ENCODE results near the gene CHAC1.

The CHAC1 gene

GRCh38 chr15:40978141-40978540 lies 24.9 kb downstream of the CHAC1 start:
- no peaks in the 10 kb centered on the region for H3K27me3 ChIP-seq (ENCODE audit: insufficient read depth, low read length, poor library complexity, severe bottlenecking)
- no peak overlapping the region for H3K4me2 ChIP-seq (ENCODE audit: low read depth, low read length, poor library complexity, severe bottlenecking)
- H4K20me1 ChIP-seq (ENCODE audit: insufficient read depth, low read length, poor library complexity, severe bottlenecking): no peaks in the 10 kb centered on the region
- no peaks in the 10 kb centered on the region for H3F3A ChIP-seq (ENCODE audit: low read depth)
- peaks cover 68% of the 10 kb centered on the region for H3K36me3 ChIP-seq (ENCODE audit: insufficient read depth, low read length)
- no peak overlapping the region for H3K9ac ChIP-seq (ENCODE audit: low read depth, low read length, poor library complexity, severe bottlenecking)
- H3K4me1 ChIP-seq (ENCODE audit: insufficient read depth, low read length, poor library complexity, severe bottlenecking): no peaks in the 10 kb centered on the region
- H3K79me2 ChIP-seq (ENCODE audit: insufficient read depth, low read length): no peaks in the 10 kb centered on the region
- no peaks in the 10 kb centered on the region for H3K9me3 ChIP-seq (ENCODE audit: insufficient read depth, low read depth, low read length)
- H3K4me3 ChIP-seq (ENCODE audit: low read length, poor library complexity, severe bottlenecking): no peak overlapping the region
- TF ChIP-seq CTCF (conservative IDR thresholded peaks at IDR 0.05; ENCODE audit: low read length) (no peak), EZH2phosphoT487 (IDR thresholded peaks at IDR 0.05; ENCODE audit: borderline replicate concordance) (no peak)
- no peaks in the 10 kb centered on the region for H3K9me2 ChIP-seq (replicated peaks; ENCODE audit: low read depth, low read length)
- no peak overlapping the region for H2AFZ ChIP-seq (ENCODE audit: low read length)

DNA sequence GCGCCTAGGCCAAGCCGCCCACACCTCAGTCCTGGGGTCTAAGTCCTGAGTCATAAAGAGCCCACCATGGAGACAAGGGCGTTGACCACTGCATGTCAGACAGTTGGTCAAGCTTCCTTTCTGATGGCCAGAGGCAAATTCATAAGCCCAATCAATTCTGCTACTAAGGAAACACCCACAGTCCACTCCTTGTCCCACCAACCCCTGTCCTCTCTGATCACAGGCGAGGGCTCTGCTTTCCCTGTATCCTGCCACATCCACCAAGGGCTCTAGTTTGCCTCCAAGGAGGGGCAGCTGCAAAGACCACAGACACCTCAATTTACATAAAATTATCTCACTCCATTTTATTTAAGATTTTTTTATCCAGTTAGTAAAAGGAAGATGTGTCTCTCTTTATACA lies 25.3 kb downstream of the CHAC1 start:
- Histone ChIP-seq H3K79me2 (ENCODE audit: insufficient read depth, low read length) (no peaks in the 10 kb centered on the region), H3K4me1 (ENCODE audit: insufficient read depth, low read length, poor library complexity, severe bottlenecking) (no peaks in the 10 kb centered on the region), H3K9me3 (ENCODE audit: insufficient read depth, low read depth, low read length) (no peaks in the 10 kb centered on the region), H2AFZ (ENCODE audit: low read length) (no peak overlapping the region), H3K4me3 (ENCODE audit: low read length, poor library complexity, severe bottlenecking) (no peak overlapping the region), H3K9ac (ENCODE audit: low read depth, low read length, poor library complexity, severe bottlenecking) (no peak overlapping the region), H3K36me3 (ENCODE audit: insufficient read depth, low read length) (peaks cover 72% of the 10 kb centered on the region), H3K4me2 (ENCODE audit: low read depth, low read length, poor library complexity, severe bottlenecking) (no peak overlapping the region), H3F3A (ENCODE audit: low read depth) (no peaks in the 10 kb centered on the region), H3K9me2 (replicated peaks; ENCODE audit: low read depth, low read length) (no peaks in the 10 kb centered on the region), H3K27me3 (ENCODE audit: insufficient read depth, low read length, poor library complexity, severe bottlenecking) (no peaks in the 10 kb centered on the region), H4K20me1 (ENCODE audit: insufficient read depth, low read length, poor library complexity, severe bottlenecking) (no peaks in the 10 kb centered on the region)
- TF ChIP-seq EZH2phosphoT487 (IDR thresholded peaks at IDR 0.05; ENCODE audit: borderline replicate concordance) (no peak), CTCF (conservative IDR thresholded peaks at IDR 0.05; ENCODE audit: low read length) (no peak)

- no peak overlapping the region for H3K4me3 ChIP-seq (ENCODE audit: low read length, poor library complexity, severe bottlenecking)
- no peaks in the 10 kb centered on the region for H4K20me1 ChIP-seq (ENCODE audit: insufficient read depth, low read length, poor library complexity, severe bottlenecking)
- TF ChIP-seq EZH2phosphoT487 (IDR thresholded peaks at IDR 0.05; ENCODE audit: borderline replicate concordance): no peak
- no peak for TF ChIP-seq CTCF (conservative IDR thresholded peaks at IDR 0.05; ENCODE audit: low read length)
- H3K4me1 ChIP-seq (ENCODE audit: insufficient read depth, low read length, poor library complexity, severe bottlenecking): no peaks in the 10 kb centered on the region
- no peak overlapping the region for H2AFZ ChIP-seq (ENCODE audit: low read length)
- H3K79me2 ChIP-seq (ENCODE audit: insufficient read depth, low read length): no peaks in the 10 kb centered on the region
- peaks cover 99% of the 10 kb centered on the region for H3K36me3 ChIP-seq (ENCODE audit: insufficient read depth, low read length)
- no peaks in the 10 kb centered on the region for H3F3A ChIP-seq (ENCODE audit: low read depth)
- H3K4me2 ChIP-seq (ENCODE audit: low read depth, low read length, poor library complexity, severe bottlenecking): no peak overlapping the region
- no peaks in the 10 kb centered on the region for H3K27me3 ChIP-seq (ENCODE audit: insufficient read depth, low read length, poor library complexity, severe bottlenecking)
- H3K9me2 ChIP-seq (replicated peaks; ENCODE audit: low read depth, low read length): no peaks in the 10 kb centered on the region
- H3K9ac ChIP-seq (ENCODE audit: low read depth, low read length, poor library complexity, severe bottlenecking): no peak overlapping the region
- H3K9me3 ChIP-seq (ENCODE audit: insufficient read depth, low read depth, low read length): no peaks in the 10 kb centered on the region
Observed at GRCh38 chr15:40981186-40981585, 27.9 kb downstream of the CHAC1 start.
